NCI-H2171 treated with DMSO at 0.1 percent for 48 hours (cell line): ENCODE measurements around the gene BFSP2.
"Not testable (repeated sequence)": the region's sequence is repeated elsewhere in the genome, so short reads cannot be mapped to it uniquely, and the experiment has no call there.

ENCODE experiments used
- DNase-seq: peaks from one replicate; lab custom pipeline; 2025; lab: John Stamatoyannopoulos, UW

Gene BFSP2

DNA sequence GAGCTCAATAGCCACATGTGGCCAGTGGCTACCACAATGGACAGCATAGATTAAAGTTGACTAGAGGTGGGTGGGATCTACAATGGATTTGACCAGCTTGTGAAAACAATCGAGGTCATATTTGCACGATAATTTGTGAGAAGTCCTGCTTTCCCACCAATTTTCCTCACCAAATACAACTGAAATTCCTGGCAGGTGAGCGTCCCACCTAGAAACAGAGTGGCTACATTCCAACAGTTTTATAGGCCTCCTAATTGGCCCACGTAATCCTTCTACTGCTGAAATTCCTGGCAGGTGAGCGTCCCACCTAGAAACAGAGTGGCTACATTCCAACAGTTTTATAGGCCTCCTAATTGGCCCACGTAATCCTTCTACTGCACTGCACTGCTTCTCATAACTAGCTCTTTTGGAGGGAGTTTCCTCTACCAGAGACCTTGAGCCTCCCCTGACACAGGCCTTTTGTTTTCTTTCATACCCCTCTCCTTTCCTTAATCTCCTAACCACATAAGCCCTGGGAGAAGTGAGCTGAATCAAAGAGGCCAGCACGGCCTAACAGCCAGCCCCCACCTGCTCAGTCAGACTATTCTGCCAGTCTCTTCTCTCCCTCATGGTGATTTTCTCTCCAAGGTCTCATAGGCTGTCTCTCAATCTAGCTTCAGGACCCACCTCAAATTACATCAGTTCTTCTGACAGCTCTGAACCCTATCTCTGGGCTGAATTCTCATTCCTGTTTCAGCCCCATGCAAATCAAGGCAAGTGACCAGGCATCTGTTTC is 80.2 kb downstream of the BFSP2 start:
- no peak for DNase-seq

DNA sequence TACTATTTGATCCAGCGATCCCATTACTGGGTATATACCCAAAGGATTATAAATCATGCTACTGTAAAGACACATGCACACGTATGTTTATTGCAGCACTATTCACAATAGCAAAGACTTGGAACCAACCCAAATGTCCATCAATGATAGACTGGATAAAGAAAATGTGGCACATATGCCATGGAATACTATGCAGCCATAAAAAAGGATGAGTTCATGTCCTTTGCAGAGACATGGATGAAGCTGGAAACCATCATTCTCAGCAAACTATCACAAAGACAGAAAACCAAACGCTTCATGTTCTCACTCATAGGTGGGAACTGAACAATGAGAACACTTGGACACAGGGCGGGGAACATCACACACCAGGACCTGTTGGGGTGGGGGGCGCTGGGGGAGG is 82.6 kb downstream of the BFSP2 start:
- not testable (repeated sequence) for DNase-seq

DNA sequence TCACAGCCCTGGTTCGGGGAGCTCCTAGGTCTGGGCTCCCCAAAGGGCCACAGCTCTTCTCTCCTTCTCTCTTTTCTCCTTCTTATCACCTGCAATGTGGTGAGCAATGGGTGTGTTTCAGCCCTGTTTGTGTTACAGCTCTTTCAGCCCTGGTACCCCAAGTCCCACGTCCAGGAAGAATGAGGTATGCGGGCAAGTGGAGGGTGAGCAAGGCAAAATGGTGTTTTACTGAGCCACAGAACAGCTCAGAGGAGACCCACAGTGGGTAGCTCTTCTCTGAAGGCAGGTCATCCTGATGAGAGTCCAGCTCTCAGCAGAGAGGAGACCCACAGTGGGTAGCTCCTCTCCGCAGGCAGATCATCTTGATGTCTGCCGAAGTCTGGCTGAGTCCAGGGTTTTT is 86.8 kb downstream of the BFSP2 start:
- DNase-seq: no peak

DNA sequence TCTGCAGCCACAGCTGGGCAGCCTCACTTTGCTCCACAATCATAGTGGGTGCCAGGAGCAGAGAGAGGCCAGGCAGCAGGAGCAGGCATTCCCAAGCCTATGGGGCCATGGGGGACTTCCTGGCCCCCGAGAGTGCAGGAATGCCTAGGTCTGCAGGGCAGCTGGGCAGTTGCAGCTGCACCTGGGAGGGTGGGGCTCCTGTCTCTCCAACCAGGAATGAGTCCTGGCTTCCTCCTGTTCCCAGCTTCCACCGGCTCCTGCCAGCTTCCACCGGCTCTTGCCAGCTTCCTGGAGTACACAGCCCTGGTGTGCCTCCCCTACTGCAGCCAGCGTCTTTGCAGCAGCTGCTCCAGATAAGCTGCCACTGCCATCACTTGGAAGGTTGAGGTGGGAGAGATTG is 87.3 kb downstream of the BFSP2 start:
- no peak for DNase-seq

DNA sequence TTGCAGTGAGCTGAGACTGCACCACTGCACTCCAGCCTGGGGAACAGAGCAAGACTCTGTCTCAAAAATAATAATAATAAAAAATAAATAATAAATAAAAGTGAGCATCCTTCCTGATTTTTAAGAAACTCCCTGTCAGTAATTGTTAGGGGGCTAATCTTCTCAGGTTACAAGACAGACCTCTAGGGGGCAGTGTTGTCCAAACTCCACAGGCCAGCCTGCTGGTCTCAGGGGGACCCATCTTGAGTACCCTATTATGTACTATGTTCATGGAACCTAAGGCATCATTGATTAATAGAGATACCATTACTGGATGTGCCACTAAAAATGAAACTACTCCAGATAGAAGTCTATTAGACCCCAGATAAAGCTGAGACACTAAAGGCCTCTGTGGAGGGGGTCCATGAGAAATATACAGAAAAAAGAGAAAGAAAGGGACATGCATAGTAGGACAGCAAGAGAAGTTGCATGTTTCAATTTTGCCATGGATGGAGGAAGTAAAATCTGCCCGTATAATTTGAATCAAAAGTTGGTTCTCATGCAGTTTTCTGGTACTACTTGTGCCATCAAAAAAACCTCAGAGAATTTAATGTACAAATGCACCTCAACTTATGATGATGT is 88.2 kb downstream of the BFSP2 start:
- DNase-seq: no peak

DNA sequence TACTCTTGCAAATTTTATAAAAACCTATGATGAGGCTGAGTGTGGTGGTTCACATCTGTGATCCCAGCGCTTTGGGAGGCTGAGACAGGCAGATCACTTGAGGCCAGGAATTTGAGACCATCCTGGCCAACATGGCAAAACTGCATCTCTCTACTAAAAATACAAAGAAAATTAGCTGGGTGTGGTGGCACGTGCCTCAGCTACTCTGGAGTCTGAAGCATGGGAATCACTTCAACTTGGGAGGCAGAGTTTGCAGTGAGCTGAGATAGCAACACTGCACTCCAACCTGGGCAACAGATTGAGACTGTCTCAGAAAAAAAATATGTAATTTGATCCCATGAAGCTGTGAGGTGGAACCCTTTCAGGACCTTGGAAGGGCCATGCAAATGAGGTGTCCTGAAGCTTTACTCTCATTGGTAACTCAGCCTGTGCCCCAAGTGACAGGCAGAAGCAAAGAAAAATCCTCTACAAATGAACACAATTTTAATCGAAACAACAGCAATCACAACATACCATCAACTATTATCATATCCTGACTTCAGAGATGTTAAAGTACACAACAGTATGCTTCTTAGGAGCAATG is 89.0 kb downstream of the BFSP2 start:
- DNase-seq: peak; percentile 91

DNA sequence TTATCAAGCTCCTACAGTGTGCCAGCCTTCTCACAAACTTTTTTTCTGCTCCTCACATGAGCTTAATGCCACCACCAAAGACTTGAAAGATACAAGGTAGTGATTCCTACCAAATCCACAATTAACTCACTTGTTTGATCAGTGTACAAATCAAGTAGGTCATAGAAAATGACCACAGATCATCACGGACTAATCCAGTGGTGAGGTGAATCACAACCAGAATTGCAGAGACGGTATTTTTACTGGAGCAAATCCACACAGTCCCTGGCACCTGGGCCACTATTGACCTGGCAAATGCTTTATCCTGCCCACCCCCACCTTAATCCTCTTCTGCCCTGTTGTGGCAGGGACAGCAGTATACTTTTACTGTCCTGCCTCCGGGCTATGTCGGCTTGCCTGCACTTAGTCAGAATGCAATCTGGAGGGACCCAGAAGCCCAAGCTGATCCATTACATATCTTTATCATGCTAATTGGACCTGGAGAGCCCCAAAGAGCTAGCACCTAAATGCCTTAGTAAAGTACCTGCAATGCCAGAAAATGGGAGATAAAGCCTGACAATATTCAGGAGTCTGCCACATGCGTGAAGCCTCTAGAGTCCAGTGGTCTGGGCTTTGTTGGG is 89.7 kb downstream of the BFSP2 start:
- no peak for DNase-seq

DNA sequence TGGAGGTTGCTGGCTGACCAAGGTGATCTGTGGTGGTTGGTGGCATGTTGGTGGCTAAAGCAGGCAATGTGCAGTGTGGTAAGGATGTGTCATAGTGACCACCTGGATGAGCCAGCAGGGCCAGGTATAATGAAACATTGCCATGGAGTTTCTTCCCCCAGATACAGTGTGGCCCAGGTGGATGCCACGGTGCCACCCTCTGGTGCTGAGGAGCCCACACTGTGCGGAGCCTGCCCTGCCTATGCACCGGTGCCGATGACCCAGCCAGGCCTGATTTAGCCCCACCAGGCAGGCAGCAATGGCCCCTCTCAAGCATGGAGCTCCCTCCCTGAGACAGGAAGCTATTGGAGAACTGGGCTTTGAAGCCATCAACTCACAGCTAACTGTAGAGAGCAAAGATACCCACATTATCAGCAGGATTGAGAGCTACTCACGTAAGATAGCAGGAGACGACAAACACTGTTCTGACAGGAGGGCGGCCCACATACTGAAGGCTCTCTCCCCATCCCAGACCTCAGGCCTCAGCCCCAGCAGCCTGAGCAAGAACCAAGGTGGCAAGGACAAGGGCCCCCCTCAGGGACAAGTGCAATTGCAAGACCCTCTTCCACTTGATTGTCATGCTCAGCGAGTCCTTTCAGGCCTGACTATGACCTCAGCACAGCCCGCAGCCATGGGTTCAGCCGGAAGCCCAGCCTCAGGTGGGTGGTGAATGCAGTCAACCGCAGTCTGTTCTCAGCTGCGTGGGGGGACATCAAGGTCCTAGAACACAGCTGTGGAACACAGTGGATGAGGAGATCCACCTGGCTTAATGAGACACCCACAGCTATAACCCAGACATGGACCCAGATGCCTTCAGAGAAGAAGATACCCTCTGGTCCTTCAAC is 90.9 kb downstream of the BFSP2 start:
- no peak for DNase-seq

DNA sequence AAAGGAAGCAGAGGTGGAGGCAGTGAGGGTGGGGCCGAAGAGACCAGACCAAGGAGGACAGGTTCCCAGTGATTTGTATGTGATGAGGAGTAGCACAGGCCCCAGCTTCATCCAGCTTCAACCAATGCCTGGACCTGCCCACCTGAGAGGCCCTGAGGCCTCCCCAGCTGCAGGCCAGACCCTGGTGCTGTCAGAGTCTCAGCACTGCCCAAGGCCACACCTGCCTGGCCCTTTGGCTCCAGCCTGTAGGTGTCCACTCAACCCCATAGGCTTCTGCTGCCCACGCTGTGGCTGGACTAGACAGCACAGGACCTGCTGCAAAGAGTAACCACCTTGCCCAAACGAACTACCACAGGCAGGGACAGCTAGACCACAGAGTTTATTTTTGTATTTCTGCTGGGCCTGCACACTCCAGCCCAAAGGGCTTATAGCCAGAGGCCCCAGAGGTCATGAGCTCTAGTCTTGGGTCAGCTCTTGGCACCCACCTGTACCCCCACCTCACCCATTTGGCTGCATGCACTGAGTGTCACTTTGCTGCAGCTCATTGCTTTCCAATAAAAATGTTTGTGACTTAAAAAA is 91.7 kb downstream of the BFSP2 start:
- no peak for DNase-seq

DNA sequence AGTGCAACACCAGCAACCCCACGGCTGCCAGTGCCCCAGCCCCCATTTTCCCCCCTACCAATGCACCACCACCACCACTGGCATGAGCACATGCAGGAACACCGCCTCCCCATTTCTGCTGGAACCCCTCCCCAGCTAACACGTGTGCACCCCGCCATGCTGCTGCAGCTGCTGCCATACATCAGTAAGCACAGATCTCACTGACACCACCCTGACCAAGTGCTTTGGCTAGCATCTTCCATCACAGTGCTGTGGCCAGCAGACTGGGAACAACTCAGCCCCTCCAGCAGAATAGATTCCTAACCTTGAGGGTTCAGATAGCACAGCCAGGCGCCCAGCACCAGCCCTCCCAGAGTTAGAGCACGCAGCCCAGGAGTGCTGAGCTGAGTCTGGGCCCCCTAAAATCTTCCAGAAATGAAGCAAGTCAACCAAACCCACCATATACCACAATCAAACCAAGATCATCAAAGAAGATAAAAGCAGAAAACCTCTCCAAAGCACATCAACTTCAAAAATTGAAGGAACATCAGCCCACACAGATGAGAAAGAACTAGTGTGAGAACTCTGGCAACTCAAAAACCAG is 92.4 kb downstream of the BFSP2 start:
- no peak for DNase-seq

DNA sequence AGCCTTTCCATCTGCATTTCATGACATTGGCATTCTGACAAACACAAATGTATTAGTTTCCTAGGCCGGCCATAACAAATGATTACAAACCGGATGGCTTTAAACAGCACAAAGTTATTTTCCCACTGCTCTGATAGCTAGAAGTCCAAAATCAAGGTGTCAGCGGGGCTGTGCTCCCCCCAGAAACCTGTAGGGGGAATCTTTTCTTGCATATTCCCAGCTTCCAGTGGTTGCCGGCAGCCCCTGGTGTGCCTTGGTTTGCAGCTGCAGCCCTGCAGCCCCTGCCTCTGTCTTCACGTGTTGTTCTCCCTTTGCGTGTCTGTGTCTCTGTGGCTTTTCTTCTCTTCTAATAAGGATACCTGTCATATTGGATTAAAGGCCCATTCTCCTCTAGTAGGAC is 94.6 kb downstream of the BFSP2 start:
- DNase-seq: no peak

DNA sequence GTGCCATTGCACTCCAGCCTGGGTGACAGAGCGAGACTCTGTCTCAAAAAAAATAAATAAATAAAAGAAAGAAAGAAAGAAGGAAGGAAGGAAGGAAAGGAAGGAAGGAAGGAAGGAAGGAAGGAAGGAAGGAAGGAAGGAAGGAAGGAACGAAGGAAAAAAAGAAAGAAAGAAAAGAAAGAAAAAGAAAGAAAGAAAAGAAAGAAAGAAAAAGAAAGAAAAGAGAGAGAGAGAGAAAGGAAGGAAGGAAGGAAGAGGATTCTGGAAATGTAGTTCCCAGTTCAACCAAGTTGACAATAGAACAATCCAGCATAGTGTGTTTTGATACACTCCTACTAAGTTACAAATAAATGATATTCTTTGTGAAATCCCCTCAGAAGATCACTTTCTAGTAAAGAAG is 102.7 kb downstream of the BFSP2 start:
- DNase-seq: not testable (repeated sequence)

DNA sequence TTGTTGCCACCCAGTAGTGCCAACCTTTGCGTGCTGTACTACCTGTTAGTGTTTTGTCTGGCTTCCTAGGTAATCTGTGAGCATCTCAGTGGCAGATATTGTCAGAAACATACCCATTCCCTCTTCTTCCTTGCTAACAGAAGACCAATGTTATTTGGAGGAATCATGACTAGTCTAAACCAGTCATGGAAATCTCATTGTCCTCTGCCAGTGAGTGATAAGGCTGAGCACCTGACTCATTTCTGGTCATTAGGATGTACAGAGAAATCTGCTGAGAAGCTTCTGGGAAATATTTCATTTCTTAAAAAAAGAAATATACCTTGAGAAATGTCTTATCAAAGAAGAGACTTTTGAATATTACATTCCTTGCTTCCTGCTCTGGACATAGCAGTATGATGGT is 103.6 kb downstream of the BFSP2 start:
- DNase-seq: no peak

DNA sequence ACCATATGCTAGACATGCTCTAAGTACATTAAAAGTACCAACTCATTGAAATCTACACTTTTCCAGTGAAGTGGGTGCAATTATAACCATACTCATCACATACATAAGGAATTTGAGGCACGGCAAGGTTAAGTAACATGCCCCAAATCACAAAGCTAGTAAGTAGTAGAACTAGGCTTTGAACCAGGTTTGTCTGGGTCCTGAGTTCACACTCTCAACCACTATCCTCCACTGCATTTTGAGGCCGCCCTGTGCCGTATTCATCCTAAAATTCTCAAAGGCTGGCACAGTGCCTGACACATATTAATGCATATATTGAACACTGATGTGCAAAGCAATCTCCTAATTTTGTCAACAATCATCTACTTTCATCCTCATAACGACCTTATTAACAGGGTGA is 104.9 kb downstream of the BFSP2 start:
- no peak for DNase-seq

DNA sequence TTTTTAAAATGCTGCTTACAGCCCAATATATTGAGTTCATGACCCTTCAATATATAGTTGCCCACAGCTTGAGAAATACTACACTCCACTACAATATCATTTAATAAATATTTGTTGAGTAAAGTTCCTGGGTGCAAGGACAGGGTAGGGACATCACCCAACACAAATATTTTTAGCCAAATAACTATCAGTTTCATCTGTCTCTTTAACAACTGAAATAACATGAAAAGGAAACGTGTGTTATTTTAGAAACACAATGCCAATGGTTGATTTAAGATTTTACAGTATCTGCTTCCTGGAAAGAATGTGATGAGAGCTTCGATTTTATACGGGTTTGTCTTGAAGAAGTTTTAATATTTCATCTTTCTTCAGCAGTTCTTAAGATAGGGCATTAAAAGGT is 106.0 kb downstream of the BFSP2 start:
- no peak for DNase-seq

DNA sequence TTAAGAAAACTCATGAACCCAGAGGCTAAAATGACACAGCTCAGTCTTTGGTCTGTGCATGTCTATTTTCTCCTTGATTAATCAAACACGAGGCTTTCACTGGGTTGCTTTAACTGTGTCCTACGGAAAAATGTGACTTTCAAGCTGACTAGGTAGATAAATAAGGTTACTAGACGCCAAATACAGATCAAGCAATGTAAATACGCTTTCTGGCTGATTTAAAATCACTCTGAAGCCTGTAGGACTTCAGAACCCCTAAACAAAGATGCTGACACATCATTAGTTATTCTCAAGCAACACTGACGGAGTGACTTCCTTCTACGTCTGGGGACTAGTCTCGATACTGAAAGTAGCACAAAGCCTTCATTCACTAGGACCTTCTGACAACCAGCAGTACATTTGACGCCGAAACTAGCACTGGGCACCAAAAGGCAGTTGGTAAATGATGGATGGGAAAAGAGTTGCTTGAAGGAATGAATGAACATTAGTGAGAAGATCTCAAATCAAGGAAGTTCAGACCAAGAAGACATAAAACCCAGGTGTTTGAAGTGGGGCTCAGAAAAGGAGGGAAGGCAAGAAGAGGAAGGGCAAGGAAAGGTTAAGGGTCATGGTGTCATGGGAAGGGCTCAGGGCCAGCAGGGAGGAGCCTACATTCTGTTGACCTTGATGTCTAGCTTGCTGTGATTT is 106.5 kb downstream of the BFSP2 start:
- no peak for DNase-seq

DNA sequence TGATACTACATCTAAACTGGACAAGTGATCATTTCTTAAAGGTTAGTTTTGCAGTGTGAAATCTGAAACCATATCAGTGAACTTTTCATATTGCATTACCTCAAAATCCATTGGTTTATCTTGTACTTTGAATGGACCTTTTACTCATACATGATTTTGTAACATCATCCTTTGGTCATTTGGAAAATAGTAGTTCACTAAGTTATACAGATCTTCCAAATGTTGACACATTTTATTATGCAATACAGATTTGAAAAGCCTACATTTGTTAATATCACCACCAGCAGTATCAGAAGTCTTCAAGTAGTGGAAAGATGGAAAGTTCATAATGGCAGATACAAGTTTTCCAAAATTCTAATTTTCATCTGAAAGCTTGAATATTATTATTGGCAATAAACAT is 109.6 kb downstream of the BFSP2 start:
- no peak for DNase-seq

DNA sequence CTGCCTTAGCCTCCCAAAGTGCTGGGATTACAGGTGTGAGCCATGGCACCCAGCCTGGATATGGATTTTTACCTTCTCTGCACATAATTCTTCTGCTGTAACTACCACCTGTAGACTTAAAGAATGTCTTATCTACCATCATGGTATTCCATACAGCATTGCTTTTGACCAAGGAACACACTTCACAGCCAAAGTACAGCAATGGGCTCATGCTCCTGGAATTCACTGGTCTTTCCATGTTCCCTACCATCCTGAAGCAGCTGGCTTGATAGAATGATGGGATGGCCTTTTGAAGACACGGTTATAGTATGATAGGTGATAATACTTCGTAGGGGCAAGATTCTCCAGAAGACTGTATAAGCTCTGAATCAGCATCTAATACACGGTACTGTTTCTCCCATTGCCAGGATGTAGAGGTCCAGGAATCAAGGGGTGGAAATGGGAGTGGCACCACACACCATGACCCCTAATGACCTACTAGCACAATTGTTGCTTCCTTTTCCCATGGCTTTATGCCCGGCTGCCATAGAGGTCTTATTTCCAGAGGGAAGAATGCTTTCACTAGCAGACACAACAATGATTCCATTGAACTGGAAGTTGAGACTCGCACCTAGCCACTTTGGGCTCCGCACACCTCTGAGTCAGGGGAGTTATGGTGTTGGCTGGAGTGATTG is 112.7 kb downstream of the BFSP2 start:
- DNase-seq: no peak

DNA sequence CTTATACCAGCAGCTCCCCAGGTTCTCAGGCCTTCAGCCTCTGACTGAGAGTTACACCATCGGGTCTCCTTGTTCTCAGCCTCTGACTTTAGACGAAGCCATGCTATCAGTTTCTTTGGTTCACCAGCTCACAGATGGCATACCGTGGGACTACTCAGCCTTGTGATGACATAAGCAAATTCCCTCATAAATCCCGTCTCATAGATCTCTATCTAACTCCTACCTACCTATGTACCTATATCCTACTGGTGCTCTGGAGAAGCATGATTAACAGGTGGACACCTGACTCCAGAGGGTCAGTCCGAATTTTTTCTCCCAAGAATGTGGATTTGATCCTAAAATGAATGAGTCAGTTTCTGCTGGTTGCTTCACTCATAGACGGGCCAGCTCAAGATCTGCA is 114.6 kb downstream of the BFSP2 start:
- DNase-seq: no peak

DNA sequence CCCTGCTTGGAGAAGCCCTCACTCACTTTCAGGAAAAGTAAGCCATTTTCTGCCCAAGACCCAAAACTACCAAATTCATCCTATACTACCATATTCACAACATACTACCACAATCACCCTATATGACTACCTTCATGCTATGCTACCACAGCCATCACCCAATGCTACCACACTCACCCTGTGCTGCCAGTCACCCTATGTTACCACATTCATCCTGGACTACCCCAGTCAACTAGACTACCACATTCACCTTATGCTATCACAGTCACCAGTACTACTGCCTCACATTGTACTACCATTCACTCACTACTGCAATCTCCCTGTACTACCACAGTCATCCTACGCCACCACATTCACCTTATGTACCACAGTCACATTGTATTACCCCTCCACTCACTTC is 115.3 kb downstream of the BFSP2 start:
- no peak for DNase-seq
